ENCODE data around the gene ATXN1. TPM values are rescaled to one million over a fixed set of nuclear protein-coding genes. Genes with fewer than 3 reads are reported as not detected.

Gene ATXN1
- total RNA-seq, 4 donors from 2014 or later = 48.7 to 166 (median 105) TPM

DNA sequence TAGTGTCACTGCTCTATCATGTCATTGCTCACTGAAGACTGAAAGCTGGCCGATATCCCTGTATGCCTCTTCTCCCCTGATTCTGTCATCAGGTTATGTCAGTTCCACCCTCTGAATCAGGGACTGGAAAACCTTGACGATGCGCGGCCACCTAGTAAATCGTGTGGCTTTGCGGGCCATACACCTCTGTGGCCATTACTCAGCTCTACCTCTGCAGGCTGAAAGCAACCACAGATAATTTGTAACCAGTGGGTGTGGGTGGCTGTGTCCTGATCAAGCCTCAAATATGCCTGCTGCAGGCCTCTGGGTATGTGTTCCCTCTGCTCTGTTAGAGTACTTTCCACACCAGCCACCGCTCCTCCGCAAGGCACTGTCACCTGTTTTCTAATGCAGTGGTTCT, 417.7 kb downstream of the ATXN1 start:
- Histone ChIP-seq H3K4me1 (peaks cover 0 to 26% (median 9%) of the 10 kb centered on the region in 4 donors), H3K4me3 (no peak overlapping the region), H3K9me3 (no peaks in the 10 kb centered on the region), H3K36me3 (no peaks in the 10 kb centered on the region), H3K27ac (peak overlapping the region in 2 of 4 donors; percentile 9 to 60), H3K27me3 (no peaks in the 10 kb centered on the region)
- DNase-seq = no peak
- WGBS, 2 donors (ENCODE audit: low coverage in 1 of 2) = 96 to 100% methylated on average over 6 to 8 of the region's 8 CpGs
- in situ Hi-C loops (cut with MboI; ENCODE audit: low pct_ligation_motif_present in 1 of 4, low pct_unique_long_range_greater_than_20kb in 1 of 4, low sequenced_read_pairs in 3 of 4) (loop anchor here in 3 of 4 donors (25.0 kb wide), 3 partner anchors 169 to 619 kb away; partner anchors contain the start of gene ATXN1 (in 1 of the 3)), intact Hi-C loops (cut with DNase I; ENCODE audit: low total_unique reads) (loop anchor here (5.0 kb wide), 1 partner anchor 1799 kb away; no protein-coding TSS in a partner anchor)
- TF ChIP-seq POLR2A (IDR thresholded peaks at IDR 0.05) = no peak
- TF ChIP-seq, protein P1, sequence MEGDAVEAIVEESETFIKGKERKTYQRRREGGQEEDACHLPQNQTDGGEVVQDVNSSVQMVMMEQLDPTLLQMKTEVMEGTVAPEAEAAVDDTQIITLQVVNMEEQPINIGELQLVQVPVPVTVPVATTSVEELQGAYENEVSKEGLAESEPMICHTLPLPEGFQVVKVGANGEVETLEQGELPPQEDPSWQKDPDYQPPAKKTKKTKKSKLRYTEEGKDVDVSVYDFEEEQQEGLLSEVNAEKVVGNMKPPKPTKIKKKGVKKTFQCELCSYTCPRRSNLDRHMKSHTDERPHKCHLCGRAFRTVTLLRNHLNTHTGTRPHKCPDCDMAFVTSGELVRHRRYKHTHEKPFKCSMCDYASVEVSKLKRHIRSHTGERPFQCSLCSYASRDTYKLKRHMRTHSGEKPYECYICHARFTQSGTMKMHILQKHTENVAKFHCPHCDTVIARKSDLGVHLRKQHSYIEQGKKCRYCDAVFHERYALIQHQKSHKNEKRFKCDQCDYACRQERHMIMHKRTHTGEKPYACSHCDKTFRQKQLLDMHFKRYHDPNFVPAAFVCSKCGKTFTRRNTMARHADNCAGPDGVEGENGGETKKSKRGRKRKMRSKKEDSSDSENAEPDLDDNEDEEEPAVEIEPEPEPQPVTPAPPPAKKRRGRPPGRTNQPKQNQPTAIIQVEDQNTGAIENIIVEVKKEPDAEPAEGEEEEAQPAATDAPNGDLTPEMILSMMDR (IDR thresholded peaks at IDR 0.05) = no peak

- intact Hi-C loops (cut with DNase I; ENCODE audit: low total_unique reads) (loop anchor here (5.0 kb wide), 1 partner anchor 68 kb away; no protein-coding TSS in a partner anchor), in situ Hi-C loops (cut with MboI; ENCODE audit: low pct_ligation_motif_present in 1 of 4, low pct_unique_long_range_greater_than_20kb in 1 of 4, low sequenced_read_pairs in 3 of 4) (loop anchor here (10.0 to 25.0 kb wide), 7 partner anchors 66 to 626 kb away; partner anchors contain the start of gene ATXN1 (in 2 of the 4))
- Histone ChIP-seq H3K36me3 (no peaks in the 10 kb centered on the region), H3K9me3 (no peaks in the 10 kb centered on the region), H3K4me1 (peaks cover 8 to 33% (median 15%) of the 10 kb centered on the region in 4 donors), H3K27me3 (no peaks in the 10 kb centered on the region), H3K4me3 (no peak overlapping the region), H3K27ac (peak overlapping the region; percentile 38 to 73 (median 59))
- no peak for DNase-seq
- no peak for TF ChIP-seq POLR2A (IDR thresholded peaks at IDR 0.05)
- TF ChIP-seq EP300 (IDR thresholded peaks at IDR 0.05; ENCODE audit: low read depth) = no peak
- TF ChIP-seq POLR2AphosphoS5 (IDR thresholded peaks at IDR 0.05) = no peak
- TF ChIP-seq, protein P1 (IDR thresholded peaks at IDR 0.05) = no peak
- 69% methylated on average over 3 of the region's 3 CpGs; no CpG with 5 or more reads in 1 of the 2 donors for WGBS, 2 donors (ENCODE audit: low coverage in 1 of 2)
Observed at GRCh38 chr6:16339265-16339587, 422.0 kb downstream of the ATXN1 start.

GRCh38 chr6:16338577-16339264, 422.5 kb downstream of the ATXN1 start:
- H3K27me3 ChIP-seq = no peaks in the 10 kb centered on the region
- TF ChIP-seq EP300 (IDR thresholded peaks at IDR 0.05; ENCODE audit: low read depth) (no peak), POLR2AphosphoS5 (IDR thresholded peaks at IDR 0.05) (peak; percentile 56 to 85 (median 68)), POLR2A (IDR thresholded peaks at IDR 0.05) (no peak)
- TF ChIP-seq, protein P1 (IDR thresholded peaks at IDR 0.05) = peak; percentile 22 to 46 (median 26)
- no peaks in the 10 kb centered on the region for H3K36me3 ChIP-seq
- H3K27ac ChIP-seq = peak overlapping the region; percentile 38 to 73 (median 59)
- H3K4me1 ChIP-seq = peaks cover 8 to 33% (median 15%) of the 10 kb centered on the region in 4 donors
- no peaks in the 10 kb centered on the region for H3K9me3 ChIP-seq
- WGBS, 2 donors (ENCODE audit: low coverage in 1 of 2) = 59 to 69% methylated on average over 3 to 10 of the region's 10 CpGs
- H3K4me3 ChIP-seq = no peak overlapping the region
- in situ Hi-C loops (cut with MboI; ENCODE audit: low pct_ligation_motif_present in 1 of 4, low pct_unique_long_range_greater_than_20kb in 1 of 4, low sequenced_read_pairs in 3 of 4) = loop anchor here (10.0 to 25.0 kb wide), 7 partner anchors 66 to 626 kb away; partner anchors contain the start of gene ATXN1 (in 2 of the 4)
- intact Hi-C loops (cut with DNase I; ENCODE audit: low total_unique reads) = loop anchor here (5.0 kb wide), 1 partner anchor 69 kb away; no protein-coding TSS in a partner anchor
- peak; percentile 62 for DNase-seq

DNA sequence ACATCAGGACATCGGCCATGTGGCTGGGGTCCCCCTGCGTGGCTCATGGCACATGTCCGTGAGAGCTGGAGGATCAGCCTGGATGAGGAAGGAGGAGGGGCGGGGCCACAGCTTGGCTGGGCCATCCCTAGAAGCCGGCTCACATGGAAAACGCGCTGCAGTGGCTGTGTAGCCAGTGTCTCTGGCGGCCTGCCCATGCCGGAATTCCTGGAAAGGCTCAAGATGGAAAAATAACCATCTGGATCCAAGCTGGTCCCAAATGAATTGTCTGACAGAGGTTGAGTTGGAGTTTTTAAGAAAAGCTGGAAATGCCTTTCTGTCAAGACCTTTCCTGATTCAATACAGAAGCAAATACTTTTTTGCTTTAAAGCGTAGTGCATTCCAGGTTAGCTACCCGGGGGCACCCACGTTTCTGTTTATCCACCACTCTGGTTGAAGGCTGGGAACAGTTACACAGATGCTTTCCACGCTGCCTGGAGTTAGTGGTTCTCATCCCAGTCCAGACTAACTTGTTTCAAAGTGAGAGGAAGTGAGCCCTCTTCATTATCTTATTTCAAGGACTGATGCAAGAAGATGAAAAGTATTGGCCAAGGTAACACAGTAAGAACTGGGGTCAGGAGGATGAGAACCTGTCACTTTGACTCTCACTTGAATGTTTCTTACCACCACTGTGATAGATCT, 423.8 kb downstream of the ATXN1 start:
- 64 to 93% methylated on average over 7 to 13 of the region's 13 CpGs for WGBS, 2 donors (ENCODE audit: low coverage in 1 of 2)
- no peaks in the 10 kb centered on the region for H3K9me3 ChIP-seq
- TF ChIP-seq EP300 (IDR thresholded peaks at IDR 0.05; ENCODE audit: low read depth) (no peak), POLR2AphosphoS5 (IDR thresholded peaks at IDR 0.05) (peak; percentile 73 to 84 (median 78))
- in situ Hi-C loops (cut with MboI; ENCODE audit: low pct_ligation_motif_present in 1 of 4, low pct_unique_long_range_greater_than_20kb in 1 of 4, low sequenced_read_pairs in 3 of 4) (loop anchor here (10.0 to 25.0 kb wide), 7 partner anchors 67 to 627 kb away; partner anchors contain the start of gene ATXN1 (in 2 of the 4)), intact Hi-C loops (cut with DNase I; ENCODE audit: low total_unique reads) (loop anchor here (5.0 kb wide), 1 partner anchor 70 kb away; no protein-coding TSS in a partner anchor)
- no peaks in the 10 kb centered on the region for H3K36me3 ChIP-seq
- peaks cover 8 to 39% (median 14%) of the 10 kb centered on the region in 4 donors for H3K4me1 ChIP-seq
- peak overlapping the region in 3 of 4 donors; percentile 52 to 67 (median 66) for H3K27ac ChIP-seq
- DNase-seq = peak; percentile 76
- no peaks in the 10 kb centered on the region for H3K27me3 ChIP-seq
- no peak overlapping the region for H3K4me3 ChIP-seq

Measured in transverse colon (tissue), 4 donors.